ENCODE measurements around the gene NTN5. TPM values are rescaled to one million over a fixed set of nuclear protein-coding genes. Genes with fewer than 3 reads are reported as not detected.

NTN5 gene
- total RNA-seq, 4 donors from 2014 or later, result 0.47 to 1.9 (median 0.58) TPM; not detected in 1

DNA sequence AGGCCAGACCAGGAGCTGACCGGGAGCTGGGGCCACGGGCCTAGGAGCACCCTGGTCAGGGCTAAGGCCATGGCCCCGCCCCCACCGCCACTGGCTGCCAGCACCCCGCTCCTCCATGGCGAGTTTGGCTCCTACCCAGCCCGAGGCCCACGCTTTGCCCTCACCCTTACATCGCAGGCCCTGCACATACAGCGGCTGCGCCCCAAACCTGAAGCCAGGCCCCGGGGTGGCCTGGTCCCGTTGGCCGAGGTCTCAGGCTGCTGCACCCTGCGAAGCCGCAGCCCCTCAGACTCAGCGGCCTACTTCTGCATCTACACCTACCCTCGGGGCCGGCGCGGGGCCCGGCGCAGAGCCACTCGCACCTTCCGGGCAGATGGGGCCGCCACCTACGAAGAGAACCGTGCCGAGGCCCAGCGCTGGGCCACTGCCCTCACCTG lies 46.9 kb downstream of the NTN5 start:
- H3K4me3 ChIP-seq (ENCODE audit: low read depth, poor library complexity, severe bottlenecking), result no peak overlapping the region
- TF ChIP-seq CTCF (IDR thresholded peaks at IDR 0.05) (no peak), POLR2A (IDR thresholded peaks at IDR 0.05) (no peak)
- 87 to 92% methylated on average over 17 to 27 of the region's 30 CpGs for WGBS, 2 donors
- DNase-seq (ENCODE audit: low spot score in 2 of 2), result no peak
- intact Hi-C loops (cut with DNase I; ENCODE audit: low total_unique reads), result no loop called here

GRCh38 chr19:48624791-48625723 lies 47.8 kb downstream of the NTN5 start:
- intact Hi-C loops (cut with DNase I; ENCODE audit: low total_unique reads), result no loop called here
- WGBS, 2 donors, result 64 to 65% methylated on average over 24 of the region's 24 CpGs
- DNase-seq (ENCODE audit: low spot score in 2 of 2), result no peak
- H3K4me3 ChIP-seq (ENCODE audit: low read depth, poor library complexity, severe bottlenecking), result no peak overlapping the region
- TF ChIP-seq POLR2A (IDR thresholded peaks at IDR 0.05) (no peak), CTCF (IDR thresholded peaks at IDR 0.05) (no peak)

DNA sequence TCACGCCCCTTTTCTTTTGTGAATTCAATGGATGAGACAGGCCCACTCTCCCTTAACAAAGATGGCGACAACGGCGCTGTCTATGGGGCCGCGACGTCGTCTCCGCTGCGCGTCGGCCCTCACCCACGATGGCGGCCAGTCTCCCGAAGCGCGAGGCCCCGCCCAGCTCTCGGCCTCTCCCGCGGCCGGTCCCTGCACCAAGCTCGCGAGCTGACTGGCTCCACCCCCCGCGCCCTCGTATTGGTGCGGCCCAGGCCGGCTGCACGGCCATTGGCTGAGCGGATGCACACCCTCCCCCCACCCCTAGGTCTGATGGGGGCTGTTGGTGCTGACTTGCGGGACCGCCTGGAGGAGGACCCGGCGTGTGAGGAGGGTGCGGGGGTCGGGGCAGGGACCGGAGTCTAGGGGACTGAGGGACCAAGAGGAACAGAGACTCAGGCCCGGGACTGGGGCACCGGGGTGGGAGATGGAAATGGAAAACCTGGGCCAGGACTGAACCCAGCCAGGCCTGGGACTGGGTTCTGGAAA lies 48.7 kb downstream of the NTN5 start:
- DNase-seq (ENCODE audit: low spot score in 2 of 2), result peak; percentile 95 to 99
- H3K4me3 ChIP-seq (ENCODE audit: low read depth, poor library complexity, severe bottlenecking), result no peak overlapping the region
- 2% methylated on average over 28 to 40 of the region's 40 CpGs for WGBS, 2 donors
- TF ChIP-seq POLR2A (IDR thresholded peaks at IDR 0.05), result no peak
- intact Hi-C loops (cut with DNase I; ENCODE audit: low total_unique reads), result no loop called here

- intact Hi-C loops (cut with DNase I; ENCODE audit: low total_unique reads), result no loop called here
- 11 to 19% methylated on average over 8 of the region's 8 CpGs for WGBS, 2 donors
- H3K4me3 ChIP-seq (ENCODE audit: low read depth, poor library complexity, severe bottlenecking), result no peak overlapping the region
- DNase-seq (ENCODE audit: low spot score in 2 of 2), result no peak
- TF ChIP-seq CTCF (IDR thresholded peaks at IDR 0.05) (no peak), POLR2A (IDR thresholded peaks at IDR 0.05) (no peak)
Observed at GRCh38 chr19:48623556-48624066, 49.2 kb downstream of the NTN5 start.

- H3K4me3 ChIP-seq (ENCODE audit: low read depth, poor library complexity, severe bottlenecking), result peak overlapping the region; percentile 35
Observed at GRCh38 chr19:48619692-48620585, 52.9 kb downstream of the NTN5 start.

More at GRCh38 chr19:48619692-48620585, 52.9 kb downstream of the NTN5 start:
- intact Hi-C loops (cut with DNase I; ENCODE audit: low total_unique reads), result no loop called here
- 28 to 29% methylated on average over 6 of the region's 6 CpGs for WGBS, 2 donors
- DNase-seq (ENCODE audit: low spot score in 2 of 2), result no peak
- TF ChIP-seq CTCF (IDR thresholded peaks at IDR 0.05), result no peak
- no peak for TF ChIP-seq POLR2A (IDR thresholded peaks at IDR 0.05)

All from lower leg skin (tissue), 4 donors.